HCT116 (cell line): Measurements from ENCODE around the gene ARHGAP1. TPM values are rescaled to one million over a fixed set of nuclear protein-coding genes. Genes with fewer than 3 reads are reported as not detected.

Experiments used
- ATAC-seq: fragments of 200-7000 bp; cut with Tn5 transposase; 2 replicates; pipeline ENCODE4 v1.9.1; 2020; ENCODE audit warnings: mild to moderate bottlenecking, moderate library complexity
- BruUV-seq: library from RNA; stranded (reverse); fragments of 400-500 nt; replicated peaks from 2 replicates; lab custom pipeline; 2021; lab: Mats Ljungman, UMichigan
- CTCF ChIA-PET: fragments of 300-600 bp; sonication (Branson Sonifier 250); formaldehyde crosslinking; loops from one replicate; lab custom pipeline; 2021; ENCODE audit warnings: antibody characterized with exemption; lab: Charles Lee
- POLR2A ChIA-PET: fragments of 300-600, 350-600 bp; sonication (Branson Sonifier 250); formaldehyde crosslinking; loops from one replicate; lab custom pipeline; 2021; ENCODE audit warnings: antibody characterized with exemption; lab: Charles Lee
- RAD21 ChIA-PET, 2 experiments: fragments of 300-600 bp; sonication (Branson Sonifier 250); formaldehyde crosslinking; loops; one replicate each; lab custom pipeline; 2023; ENCODE audit warnings: low total read pairs in 2 of 2; ENCODE audit not compliant: uncharacterized antibody in 2 of 2, unreplicated experiment in 2 of 2, low non-redundant PET in 1 of 2; lab: Charles Lee
- DNase-seq: peaks from one replicate; pipeline ENCODE4 v3.0.0-alpha.2; 2010; ENCODE audit warnings: low read depth, low spot score
- H2AFZ ChIP-seq: fragments of 200-600 bp; shearing (Covaris generic), sonication (generic); 2 replicates; pipeline ENCODE4 v1.6.1; 2017; ENCODE audit warnings: low read depth, mixed run types, mixed read lengths, antibody characterized with exemption, low read length; ENCODE audit not compliant: poor library complexity, severe bottlenecking
- H3K27ac ChIP-seq: 2 replicates; pipeline ENCODE4 v1.5.1; 2012; ENCODE audit warnings: low read depth, low read length
- H3K27me3 ChIP-seq: fragments of 200-600 bp; sonication (generic); 2 replicates; pipeline ENCODE4 v1.6.1; 2016; ENCODE audit warnings: mixed run types, low read length, mixed read lengths; ENCODE audit not compliant: insufficient read depth
- H3K36me3 ChIP-seq, 2 experiments: fragments of 200-500 bp in 1 of 2; fragments of 200-600 bp in 1 of 2; sonication (Bioruptor generic) in 1 of 2; sonication (generic) in 1 of 2; 2 replicates each; pipeline versions ENCODE4 v1.5.1 to v1.6.1; 2014 to 2016; ENCODE audit warnings: low read length in 2 of 2, inconsistent platforms in 1 of 2, mixed read lengths in 1 of 2, mixed run types in 1 of 2; ENCODE audit not compliant: insufficient read depth in 2 of 2, control insufficient read depth in 1 of 2
- H3K4me1 ChIP-seq, 2 experiments: fragments of 200-600 bp in 1 of 2; sonication (generic) in 1 of 2; 2 replicates each; pipeline versions ENCODE4 v1.5.1 to v1.6.1; 2012 to 2017; ENCODE audit warnings: low read length in 2 of 2, inconsistent platforms in 1 of 2, mild to moderate bottlenecking in 1 of 2, mixed read lengths in 1 of 2, mixed run types in 1 of 2, moderate library complexity in 1 of 2; ENCODE audit not compliant: insufficient read depth in 2 of 2, control insufficient read depth in 1 of 2
- H3K4me2 ChIP-seq: fragments of 200-600 bp; sonication (generic); 2 replicates; pipeline ENCODE4 v1.6.1; 2017; ENCODE audit warnings: mixed run types, low read length, mixed read lengths
- H3K4me3 ChIP-seq, 2 experiments: fragments of 200-600 bp in 1 of 2; sonication (generic) in 1 of 2; replicated peaks in 1 of 2; 2 replicates each; pipeline ENCODE4 v1.5.1; 2011 to 2016; ENCODE audit warnings: low read length in 2 of 2, control low read depth in 1 of 2, low read depth in 1 of 2, mild to moderate bottlenecking in 1 of 2, mixed read lengths in 1 of 2, mixed run types in 1 of 2
- H3K79me2 ChIP-seq: fragments of 200-600 bp; sonication (generic); 2 replicates; pipeline ENCODE4 v1.6.1; 2017; ENCODE audit warnings: mild to moderate bottlenecking, mixed run types, low read length, moderate library complexity, mixed read lengths; ENCODE audit not compliant: insufficient read depth
- H3K9ac ChIP-seq: fragments of 200-600 bp; sonication (generic); 2 replicates; pipeline ENCODE4 v1.6.1; 2016; ENCODE audit warnings: low read length, mixed read lengths
- H3K9me2 ChIP-seq: fragments of 200-600 bp; sonication (generic), shearing (Covaris generic); 2 replicates; pipeline ENCODE4 v1.6.1; 2017; ENCODE audit warnings: mixed run types, mild to moderate bottlenecking, moderate library complexity; ENCODE audit not compliant: insufficient read depth
- H3K9me3 ChIP-seq, 2 experiments: fragments of 200-500 bp in 1 of 2; fragments of 200-600 bp in 1 of 2; sonication (Bioruptor generic) in 1 of 2; sonication (generic) in 1 of 2; 2 replicates each; pipeline ENCODE4 v1.6.1; 2014 to 2017; ENCODE audit warnings: low read length in 2 of 2, mixed read lengths in 2 of 2, inconsistent platforms in 1 of 2, low read depth in 1 of 2, mild to moderate bottlenecking in 1 of 2, mixed run types in 1 of 2, moderate library complexity in 1 of 2; ENCODE audit not compliant: control insufficient read depth in 1 of 2, insufficient read depth in 1 of 2
- H4K20me1 ChIP-seq: fragments of 200-600 bp; sonication (generic), shearing (Covaris generic); 2 replicates; pipeline ENCODE4 v1.6.1; 2017; ENCODE audit warnings: mixed run types, mild to moderate bottlenecking, moderate library complexity; ENCODE audit not compliant: insufficient read depth
- EGR1 ChIP-seq: IDR thresholded peaks from 2 replicates; pipeline ENCODE4 v1.6.1; 2012; ENCODE audit warnings: low read depth
- JUND ChIP-seq: IDR thresholded peaks from 2 replicates; pipeline ENCODE4 v1.6.1; 2012
- ZFX ChIP-seq: fragments of 450-650 bp; IDR thresholded peaks from 2 replicates; pipeline ENCODE4 v1.6.1; 2017
- intact Hi-C: fragments of 100-400 bp; cut with micrococcal nuclease; formaldehyde crosslinking; loops from 2 replicates; pipeline ENCODE4 v1.10.0; 2022
- total RNA-seq: library from RNA; stranded (reverse); gene quantifications from one replicate; pipeline ENCODE4 v1.2.1, GENCODE V29; 2021; ENCODE audit not compliant: unreplicated experiment
- TF ChIP-seq, protein P1 (sequence below): IDR thresholded peaks from 2 replicates; pipeline ENCODE4 v1.6.1; 2012
- TF ChIP-seq, protein P2 (sequence below), 3 experiments: fragments of 200-600 bp in 1 of 3; sonication (generic) in 1 of 3; IDR thresholded peaks in 2 of 3; conservative IDR thresholded peaks in 1 of 3; 2 replicates each; pipeline ENCODE4 v1.5.1; 2012 to 2017; ENCODE audit warnings: low read depth in 2 of 3, low read length in 2 of 3, antibody characterized with exemption in 1 of 3, borderline replicate concordance in 1 of 3, control low read depth in 1 of 3, mild to moderate bottlenecking in 1 of 3, mixed read lengths in 1 of 3, mixed run types in 1 of 3, moderate library complexity in 1 of 3; ENCODE audit not compliant: insufficient read depth in 1 of 3
- TF ChIP-seq, protein P3 (sequence below): IDR thresholded peaks from 2 replicates; pipeline ENCODE4 v1.6.1; 2012; ENCODE audit warnings: low read depth

Gene ARHGAP1
- total RNA-seq, 1 experiment from 2014 or later = 36.9 TPM

DNA sequence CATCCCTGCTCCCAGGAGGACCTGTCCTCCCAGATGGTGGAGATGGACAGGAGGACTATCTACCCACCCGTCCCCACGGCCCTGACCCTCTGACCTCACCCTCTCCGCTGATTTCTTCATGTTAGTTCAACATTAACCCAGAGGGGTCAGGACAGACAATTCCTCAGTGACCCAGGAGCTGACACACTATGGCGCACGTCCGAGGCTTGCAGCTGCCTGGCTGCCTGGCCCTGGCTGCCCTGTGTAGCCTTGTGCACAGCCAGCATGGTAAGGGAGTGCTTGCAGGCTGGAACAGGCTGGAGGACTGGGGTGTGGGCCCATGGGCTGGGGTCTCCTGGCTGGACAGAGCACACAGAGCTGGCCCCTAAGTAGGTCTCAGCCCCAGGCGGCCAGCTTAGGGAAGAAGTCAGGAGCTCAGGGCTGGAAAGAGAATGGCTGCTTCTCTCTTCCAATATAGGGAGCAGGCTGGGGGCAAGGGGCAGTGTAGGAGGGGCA is 18.7 kb upstream of the ARHGAP1 start, which contains the start of gene F2:
F2 (plus strand) TSS at position 166 of the 495 bp plus-strand sequence; CDS start at position 189, 23 bp downstream.
- BruUV-seq = no TSS peak
- RAD21 ChIA-PET = no interaction called here

More for the DNA sequence above, 18.7 kb upstream of the ARHGAP1 start, which contains the start of gene F2:
- DNase-seq = no peak
- TF ChIP-seq, protein P1, sequence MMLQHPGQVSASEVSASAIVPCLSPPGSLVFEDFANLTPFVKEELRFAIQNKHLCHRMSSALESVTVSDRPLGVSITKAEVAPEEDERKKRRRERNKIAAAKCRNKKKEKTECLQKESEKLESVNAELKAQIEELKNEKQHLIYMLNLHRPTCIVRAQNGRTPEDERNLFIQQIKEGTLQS = no peak
- TF ChIP-seq, protein P2, sequence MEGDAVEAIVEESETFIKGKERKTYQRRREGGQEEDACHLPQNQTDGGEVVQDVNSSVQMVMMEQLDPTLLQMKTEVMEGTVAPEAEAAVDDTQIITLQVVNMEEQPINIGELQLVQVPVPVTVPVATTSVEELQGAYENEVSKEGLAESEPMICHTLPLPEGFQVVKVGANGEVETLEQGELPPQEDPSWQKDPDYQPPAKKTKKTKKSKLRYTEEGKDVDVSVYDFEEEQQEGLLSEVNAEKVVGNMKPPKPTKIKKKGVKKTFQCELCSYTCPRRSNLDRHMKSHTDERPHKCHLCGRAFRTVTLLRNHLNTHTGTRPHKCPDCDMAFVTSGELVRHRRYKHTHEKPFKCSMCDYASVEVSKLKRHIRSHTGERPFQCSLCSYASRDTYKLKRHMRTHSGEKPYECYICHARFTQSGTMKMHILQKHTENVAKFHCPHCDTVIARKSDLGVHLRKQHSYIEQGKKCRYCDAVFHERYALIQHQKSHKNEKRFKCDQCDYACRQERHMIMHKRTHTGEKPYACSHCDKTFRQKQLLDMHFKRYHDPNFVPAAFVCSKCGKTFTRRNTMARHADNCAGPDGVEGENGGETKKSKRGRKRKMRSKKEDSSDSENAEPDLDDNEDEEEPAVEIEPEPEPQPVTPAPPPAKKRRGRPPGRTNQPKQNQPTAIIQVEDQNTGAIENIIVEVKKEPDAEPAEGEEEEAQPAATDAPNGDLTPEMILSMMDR (IDR thresholded peaks at IDR 0.05 in 2 of 3, conservative IDR thresholded peaks at IDR 0.05 in 1 of 3; ENCODE audit: borderline replicate concordance in 1 of 3, insufficient read depth in 1 of 3, low read depth in 2 of 3, low read length in 2 of 3) = no peak
- TF ChIP-seq ZFX (no peak), JUND (no peak), EGR1 (no peak)
- TF ChIP-seq, protein P3, sequence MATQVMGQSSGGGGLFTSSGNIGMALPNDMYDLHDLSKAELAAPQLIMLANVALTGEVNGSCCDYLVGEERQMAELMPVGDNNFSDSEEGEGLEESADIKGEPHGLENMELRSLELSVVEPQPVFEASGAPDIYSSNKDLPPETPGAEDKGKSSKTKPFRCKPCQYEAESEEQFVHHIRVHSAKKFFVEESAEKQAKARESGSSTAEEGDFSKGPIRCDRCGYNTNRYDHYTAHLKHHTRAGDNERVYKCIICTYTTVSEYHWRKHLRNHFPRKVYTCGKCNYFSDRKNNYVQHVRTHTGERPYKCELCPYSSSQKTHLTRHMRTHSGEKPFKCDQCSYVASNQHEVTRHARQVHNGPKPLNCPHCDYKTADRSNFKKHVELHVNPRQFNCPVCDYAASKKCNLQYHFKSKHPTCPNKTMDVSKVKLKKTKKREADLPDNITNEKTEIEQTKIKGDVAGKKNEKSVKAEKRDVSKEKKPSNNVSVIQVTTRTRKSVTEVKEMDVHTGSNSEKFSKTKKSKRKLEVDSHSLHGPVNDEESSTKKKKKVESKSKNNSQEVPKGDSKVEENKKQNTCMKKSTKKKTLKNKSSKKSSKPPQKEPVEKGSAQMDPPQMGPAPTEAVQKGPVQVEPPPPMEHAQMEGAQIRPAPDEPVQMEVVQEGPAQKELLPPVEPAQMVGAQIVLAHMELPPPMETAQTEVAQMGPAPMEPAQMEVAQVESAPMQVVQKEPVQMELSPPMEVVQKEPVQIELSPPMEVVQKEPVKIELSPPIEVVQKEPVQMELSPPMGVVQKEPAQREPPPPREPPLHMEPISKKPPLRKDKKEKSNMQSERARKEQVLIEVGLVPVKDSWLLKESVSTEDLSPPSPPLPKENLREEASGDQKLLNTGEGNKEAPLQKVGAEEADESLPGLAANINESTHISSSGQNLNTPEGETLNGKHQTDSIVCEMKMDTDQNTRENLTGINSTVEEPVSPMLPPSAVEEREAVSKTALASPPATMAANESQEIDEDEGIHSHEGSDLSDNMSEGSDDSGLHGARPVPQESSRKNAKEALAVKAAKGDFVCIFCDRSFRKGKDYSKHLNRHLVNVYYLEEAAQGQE = no peak
- TF ChIP-seq, all 23 proteins: peak for 0
- H3K4me1 ChIP-seq = peaks cover 5 to 20% of the 10 kb centered on the region in 2 experiments; a peak in 3 of 4 replicates
- H3K4me2 ChIP-seq = peak within 1 kb of the TSS; percentile 53
- CTCF ChIA-PET = no interaction called here
- no peaks in the 10 kb centered on the region for H4K20me1 ChIP-seq
- no peaks in the 10 kb centered on the region for H3K79me2 ChIP-seq
- no peak within 1 kb of the TSS; the same call in 1 of the 2 replicates for H3K27ac ChIP-seq
- H3K36me3 ChIP-seq = no peaks in the 10 kb centered on the region
- POLR2A ChIA-PET = no interaction called here
- peak within 1 kb of the TSS; percentile 23; the same call in 1 of the 2 replicates for H3K9ac ChIP-seq
- no peaks in the 10 kb centered on the region for H3K9me2 ChIP-seq
- no peak for ATAC-seq
- intact Hi-C loops = no loop called here
- peak within 1 kb of the TSS; percentile 83 for H2AFZ ChIP-seq
- H3K4me3 ChIP-seq = no peak within 1 kb of the TSS
- H3K27me3 ChIP-seq = no peaks in the 10 kb centered on the region
- no peaks in the 10 kb centered on the region for H3K9me3 ChIP-seq
